ENCODE results near the gene FBXW5. TPM values are rescaled to one million over a fixed set of nuclear protein-coding genes. Genes with fewer than 3 reads are reported as not detected.

FBXW5 gene
- total RNA-seq, 1 donor from 2014 or later: 91.2 TPM

DNA sequence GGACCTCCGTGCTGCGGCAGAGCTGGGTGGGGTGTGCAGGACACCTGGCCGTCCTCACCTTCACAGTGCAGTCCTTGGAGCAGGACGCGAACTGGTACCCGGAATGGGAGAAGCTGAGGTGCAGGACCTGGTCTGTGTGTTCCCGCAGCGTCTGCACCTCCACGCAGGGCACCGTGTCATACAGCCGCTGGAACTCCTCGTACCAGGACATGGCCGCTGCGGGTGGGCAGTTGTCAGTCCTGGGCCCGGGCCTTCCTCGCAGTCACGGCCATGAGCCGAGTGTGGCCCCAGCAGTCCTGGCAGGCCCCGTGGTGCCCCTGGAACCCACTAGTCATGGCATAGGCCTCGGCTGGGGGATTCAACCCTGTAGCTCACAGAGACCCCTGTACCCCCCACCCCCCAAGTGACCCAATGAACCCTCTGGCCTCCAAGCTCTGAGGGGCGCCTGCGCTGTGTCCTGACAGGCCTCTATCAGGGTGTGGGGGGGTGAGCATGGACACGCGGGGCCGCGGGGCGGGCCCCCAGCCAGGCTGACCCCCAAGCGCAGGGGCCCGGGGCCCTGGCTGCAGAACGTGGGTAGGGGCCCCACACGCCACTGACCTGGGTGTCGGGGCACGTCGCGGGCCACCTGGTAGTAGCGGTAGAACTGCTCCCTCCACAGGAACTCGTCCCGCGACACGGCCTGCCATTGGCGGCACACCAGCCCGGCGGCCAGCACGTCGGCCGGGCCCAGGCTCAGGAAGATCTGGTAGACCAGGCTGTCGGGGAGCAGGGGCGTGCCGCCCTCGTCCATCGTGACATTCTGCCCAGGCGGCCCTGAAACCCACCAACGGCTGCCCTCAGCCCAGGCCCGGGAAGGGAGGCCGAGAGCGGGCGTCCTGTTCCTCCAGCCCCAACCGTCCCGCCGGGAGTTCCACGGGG lies 987 bp downstream of the FBXW5 start:
- Histone ChIP-seq H3K36me3 (peaks cover 38% of the 10 kb centered on the region), H3K27ac (peak overlapping the region; percentile 83), H3K27me3 (no peaks in the 10 kb centered on the region), H3K4me1 (peaks cover 15% of the 10 kb centered on the region), H3K4me3 (peak overlapping the region; percentile 95), H3K9me3 (no peaks in the 10 kb centered on the region)
- peak; percentile 79 for DNase-seq
- intact Hi-C loops (cut with DNase I): loop anchor here (10.0 kb wide), 1 partner anchor 91 kb away; the partner anchor contains the start of gene FUT7
- ATAC-seq: peak; percentile 1
- TF ChIP-seq, protein P1, sequence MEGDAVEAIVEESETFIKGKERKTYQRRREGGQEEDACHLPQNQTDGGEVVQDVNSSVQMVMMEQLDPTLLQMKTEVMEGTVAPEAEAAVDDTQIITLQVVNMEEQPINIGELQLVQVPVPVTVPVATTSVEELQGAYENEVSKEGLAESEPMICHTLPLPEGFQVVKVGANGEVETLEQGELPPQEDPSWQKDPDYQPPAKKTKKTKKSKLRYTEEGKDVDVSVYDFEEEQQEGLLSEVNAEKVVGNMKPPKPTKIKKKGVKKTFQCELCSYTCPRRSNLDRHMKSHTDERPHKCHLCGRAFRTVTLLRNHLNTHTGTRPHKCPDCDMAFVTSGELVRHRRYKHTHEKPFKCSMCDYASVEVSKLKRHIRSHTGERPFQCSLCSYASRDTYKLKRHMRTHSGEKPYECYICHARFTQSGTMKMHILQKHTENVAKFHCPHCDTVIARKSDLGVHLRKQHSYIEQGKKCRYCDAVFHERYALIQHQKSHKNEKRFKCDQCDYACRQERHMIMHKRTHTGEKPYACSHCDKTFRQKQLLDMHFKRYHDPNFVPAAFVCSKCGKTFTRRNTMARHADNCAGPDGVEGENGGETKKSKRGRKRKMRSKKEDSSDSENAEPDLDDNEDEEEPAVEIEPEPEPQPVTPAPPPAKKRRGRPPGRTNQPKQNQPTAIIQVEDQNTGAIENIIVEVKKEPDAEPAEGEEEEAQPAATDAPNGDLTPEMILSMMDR (IDR thresholded peaks at IDR 0.05): no peak

DNA sequence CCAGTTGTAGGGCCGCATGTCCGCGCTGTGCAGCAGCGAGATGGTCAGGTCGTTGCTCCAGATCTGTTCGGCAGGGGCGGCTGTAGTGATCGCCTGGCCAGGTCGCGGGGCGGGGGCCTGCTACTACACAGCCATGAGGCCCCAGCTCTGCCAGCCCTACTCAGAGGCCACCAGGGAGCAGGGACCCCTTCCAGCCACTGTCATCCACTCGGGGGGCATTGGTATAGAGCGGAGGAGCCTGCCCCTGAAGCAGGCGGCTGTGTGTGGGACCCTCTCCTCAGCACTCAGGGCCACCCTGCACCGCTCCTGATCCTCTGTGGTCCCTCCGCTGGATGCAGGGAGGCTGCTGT lies 1.7 kb downstream of the FBXW5 start:
- TF ChIP-seq, protein P1 (IDR thresholded peaks at IDR 0.05): no peak
- ATAC-seq (no peak), DNase-seq (no peak)
- Histone ChIP-seq H3K36me3 (peaks cover 38% of the 10 kb centered on the region), H3K27me3 (no peaks in the 10 kb centered on the region), H3K9me3 (no peaks in the 10 kb centered on the region), H3K4me1 (peaks cover 15% of the 10 kb centered on the region), H3K27ac (no peak overlapping the region), H3K4me3 (peak overlapping the region; percentile 95)
- intact Hi-C loops (cut with DNase I): loop anchor here (10.0 kb wide), 1 partner anchor 92 kb away; the partner anchor contains the start of gene FUT7

- DNase-seq (peak; percentile 65), ATAC-seq (no peak)
- Histone ChIP-seq H3K9me3 (no peaks in the 10 kb centered on the region), H3K4me1 (peaks cover 13% of the 10 kb centered on the region), H3K4me3 (no peak overlapping the region), H3K27ac (no peak overlapping the region), H3K36me3 (peaks cover 38% of the 10 kb centered on the region), H3K27me3 (no peaks in the 10 kb centered on the region)
- TF ChIP-seq, protein P1 (IDR thresholded peaks at IDR 0.05): no peak
- intact Hi-C loops (cut with DNase I): loop anchor here (10.0 kb wide), 1 partner anchor 93 kb away; the partner anchor contains the start of gene FUT7
Measured at GRCh38 chr9:136942112-136942880, 2.2 kb downstream of the FBXW5 start.

GRCh38 chr9:136941231-136942111 lies 3.1 kb downstream of the FBXW5 start:
- TF ChIP-seq, protein P1 (IDR thresholded peaks at IDR 0.05): no peak
- Histone ChIP-seq H3K4me3 (no peak overlapping the region), H3K4me1 (peaks cover 7% of the 10 kb centered on the region), H3K27me3 (no peaks in the 10 kb centered on the region), H3K9me3 (no peaks in the 10 kb centered on the region), H3K27ac (no peak overlapping the region), H3K36me3 (peaks cover 38% of the 10 kb centered on the region)
- intact Hi-C loops (cut with DNase I): loop anchor here (10.0 kb wide), 1 partner anchor 93 kb away; the partner anchor contains the start of gene FUT7
- no peak for ATAC-seq
- no peak for DNase-seq
